Measurements from ENCODE around the gene UFL1.

- TF ChIP-seq CTCF (optimal IDR thresholded peaks at IDR 0.05 in 1 of 3, IDR thresholded peaks at IDR 0.05 in 1 of 3, conservative IDR thresholded peaks at IDR 0.05 in 1 of 3; ENCODE audit: extremely low read depth in 1 of 3, insufficient read depth in 2 of 3, low read length in 3 of 3) (no peak), EZH2 (IDR thresholded peaks at IDR 0.05; ENCODE audit: low read length) (no peak)
Measured at GRCh38 chr6:96604420-96604819, 82.8 kb downstream of the UFL1 start.
